C4-2B (cell line): ENCODE results near the gene PRICKLE1.

ENCODE experiments used
- ZFX ChIP-seq: fragments of 450-650 bp; IDR thresholded peaks from 2 replicates; pipeline ENCODE4 v1.6.1; 2017
- TF ChIP-seq, protein P1 (sequence below): fragments of 450-650 bp; conservative IDR thresholded peaks from 2 replicates; pipeline ENCODE4 v1.5.1; 2017; ENCODE audit warnings: mild to moderate bottlenecking

DNA sequence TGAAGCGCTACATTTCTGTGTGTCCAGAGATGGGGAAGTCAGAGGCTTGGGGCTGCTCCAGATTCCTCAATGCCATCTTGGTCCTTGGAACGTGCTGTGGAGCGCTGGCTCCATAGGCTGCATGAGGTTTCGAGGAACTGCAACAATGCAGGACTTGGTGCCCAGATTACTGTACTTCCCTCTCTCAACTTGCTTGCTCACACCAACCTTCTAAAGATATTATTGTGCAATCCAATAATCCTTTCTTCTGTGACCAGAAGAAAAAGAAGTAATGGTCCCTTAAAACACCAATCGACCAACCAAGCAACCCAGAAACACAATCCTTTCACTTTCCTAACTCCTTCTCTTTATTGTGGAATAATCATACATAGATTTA lies 3.7 kb downstream of the PRICKLE1 start:
- TF ChIP-seq, protein P1, sequence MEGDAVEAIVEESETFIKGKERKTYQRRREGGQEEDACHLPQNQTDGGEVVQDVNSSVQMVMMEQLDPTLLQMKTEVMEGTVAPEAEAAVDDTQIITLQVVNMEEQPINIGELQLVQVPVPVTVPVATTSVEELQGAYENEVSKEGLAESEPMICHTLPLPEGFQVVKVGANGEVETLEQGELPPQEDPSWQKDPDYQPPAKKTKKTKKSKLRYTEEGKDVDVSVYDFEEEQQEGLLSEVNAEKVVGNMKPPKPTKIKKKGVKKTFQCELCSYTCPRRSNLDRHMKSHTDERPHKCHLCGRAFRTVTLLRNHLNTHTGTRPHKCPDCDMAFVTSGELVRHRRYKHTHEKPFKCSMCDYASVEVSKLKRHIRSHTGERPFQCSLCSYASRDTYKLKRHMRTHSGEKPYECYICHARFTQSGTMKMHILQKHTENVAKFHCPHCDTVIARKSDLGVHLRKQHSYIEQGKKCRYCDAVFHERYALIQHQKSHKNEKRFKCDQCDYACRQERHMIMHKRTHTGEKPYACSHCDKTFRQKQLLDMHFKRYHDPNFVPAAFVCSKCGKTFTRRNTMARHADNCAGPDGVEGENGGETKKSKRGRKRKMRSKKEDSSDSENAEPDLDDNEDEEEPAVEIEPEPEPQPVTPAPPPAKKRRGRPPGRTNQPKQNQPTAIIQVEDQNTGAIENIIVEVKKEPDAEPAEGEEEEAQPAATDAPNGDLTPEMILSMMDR = no peak
- TF ChIP-seq ZFX = no peak
